ENCODE data around the gene TRIM51G.
"Not testable (repeated sequence)": the region's sequence is repeated elsewhere in the genome, so short reads cannot be mapped to it uniquely, and the experiment has no call there.

- TF ChIP-seq, protein P1, sequence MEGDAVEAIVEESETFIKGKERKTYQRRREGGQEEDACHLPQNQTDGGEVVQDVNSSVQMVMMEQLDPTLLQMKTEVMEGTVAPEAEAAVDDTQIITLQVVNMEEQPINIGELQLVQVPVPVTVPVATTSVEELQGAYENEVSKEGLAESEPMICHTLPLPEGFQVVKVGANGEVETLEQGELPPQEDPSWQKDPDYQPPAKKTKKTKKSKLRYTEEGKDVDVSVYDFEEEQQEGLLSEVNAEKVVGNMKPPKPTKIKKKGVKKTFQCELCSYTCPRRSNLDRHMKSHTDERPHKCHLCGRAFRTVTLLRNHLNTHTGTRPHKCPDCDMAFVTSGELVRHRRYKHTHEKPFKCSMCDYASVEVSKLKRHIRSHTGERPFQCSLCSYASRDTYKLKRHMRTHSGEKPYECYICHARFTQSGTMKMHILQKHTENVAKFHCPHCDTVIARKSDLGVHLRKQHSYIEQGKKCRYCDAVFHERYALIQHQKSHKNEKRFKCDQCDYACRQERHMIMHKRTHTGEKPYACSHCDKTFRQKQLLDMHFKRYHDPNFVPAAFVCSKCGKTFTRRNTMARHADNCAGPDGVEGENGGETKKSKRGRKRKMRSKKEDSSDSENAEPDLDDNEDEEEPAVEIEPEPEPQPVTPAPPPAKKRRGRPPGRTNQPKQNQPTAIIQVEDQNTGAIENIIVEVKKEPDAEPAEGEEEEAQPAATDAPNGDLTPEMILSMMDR (IDR thresholded peaks at IDR 0.05) = not testable (repeated sequence)
- not testable (repeated sequence) for TF ChIP-seq EP300, POLR2A (IDR thresholded peaks at IDR 0.05)
Observed at GRCh38 chr11:48983785-48984184, at the start of gene TRIM51G.

Measured in sigmoid colon (tissue), 4 donors.